ENCODE data around the gene ERFL.

DNA sequence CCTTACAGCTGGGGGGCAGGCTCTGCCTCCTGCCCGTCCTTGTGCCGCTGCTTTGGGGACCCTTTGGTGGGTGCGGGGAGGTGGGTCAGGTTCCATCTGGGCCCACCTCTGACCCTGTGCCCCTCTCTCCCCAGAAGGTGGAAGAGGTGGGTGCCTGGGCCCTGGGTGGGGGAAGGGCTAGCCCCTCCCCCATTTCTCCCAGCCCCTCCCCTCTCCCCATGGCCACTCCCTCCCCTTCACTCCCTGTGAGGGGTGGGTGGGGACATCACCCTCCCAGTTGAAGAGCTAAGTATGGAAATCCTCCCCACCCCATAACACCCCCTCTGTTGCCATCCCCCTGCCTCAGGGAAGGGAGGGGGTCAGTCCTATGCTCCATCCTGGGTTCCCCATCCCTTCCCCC lies 31.1 kb downstream of the ERFL start:
- TF ChIP-seq, protein P1, sequence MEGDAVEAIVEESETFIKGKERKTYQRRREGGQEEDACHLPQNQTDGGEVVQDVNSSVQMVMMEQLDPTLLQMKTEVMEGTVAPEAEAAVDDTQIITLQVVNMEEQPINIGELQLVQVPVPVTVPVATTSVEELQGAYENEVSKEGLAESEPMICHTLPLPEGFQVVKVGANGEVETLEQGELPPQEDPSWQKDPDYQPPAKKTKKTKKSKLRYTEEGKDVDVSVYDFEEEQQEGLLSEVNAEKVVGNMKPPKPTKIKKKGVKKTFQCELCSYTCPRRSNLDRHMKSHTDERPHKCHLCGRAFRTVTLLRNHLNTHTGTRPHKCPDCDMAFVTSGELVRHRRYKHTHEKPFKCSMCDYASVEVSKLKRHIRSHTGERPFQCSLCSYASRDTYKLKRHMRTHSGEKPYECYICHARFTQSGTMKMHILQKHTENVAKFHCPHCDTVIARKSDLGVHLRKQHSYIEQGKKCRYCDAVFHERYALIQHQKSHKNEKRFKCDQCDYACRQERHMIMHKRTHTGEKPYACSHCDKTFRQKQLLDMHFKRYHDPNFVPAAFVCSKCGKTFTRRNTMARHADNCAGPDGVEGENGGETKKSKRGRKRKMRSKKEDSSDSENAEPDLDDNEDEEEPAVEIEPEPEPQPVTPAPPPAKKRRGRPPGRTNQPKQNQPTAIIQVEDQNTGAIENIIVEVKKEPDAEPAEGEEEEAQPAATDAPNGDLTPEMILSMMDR (conservative IDR thresholded peaks at IDR 0.05), result no peak
- no peak for TF ChIP-seq ZFX (IDR thresholded peaks at IDR 0.05)
